KOPT-K1 (cell line): ENCODE data around the gene DESI1.
"Not testable (repeated sequence)": the region's sequence is repeated elsewhere in the genome, so short reads cannot be mapped to it uniquely, and the experiment has no call there.

Source experiments
- H3K27ac ChIP-seq: fragments of 200-600 bp; sonication (generic); 2 replicates; pipeline ENCODE4 v1.5.1; 2016; ENCODE audit warnings: antibody characterized with exemption, mild to moderate bottlenecking, low read depth, low read length; ENCODE audit not compliant: poor library complexity, severe bottlenecking
- H3K36me3 ChIP-seq: fragments of 200-600 bp; sonication (generic); 2 replicates; pipeline ENCODE4 v1.5.1; 2017; ENCODE audit warnings: antibody characterized with exemption, mild to moderate bottlenecking, low read length, moderate library complexity; ENCODE audit not compliant: insufficient read depth
- H3K9me3 ChIP-seq: fragments of 200-600 bp; sonication (generic); 2 replicates; pipeline ENCODE4 v1.5.1; 2017; ENCODE audit warnings: antibody characterized with exemption, low read length, mild to moderate bottlenecking; ENCODE audit not compliant: insufficient read depth, poor library complexity, severe bottlenecking

DESI1 gene

GRCh38 chr22:41563051-41563711, 57.7 kb downstream of the DESI1 start:
- Histone ChIP-seq H3K27ac (no peak overlapping the region), H3K36me3 (no peaks in the 10 kb centered on the region), H3K9me3 (no peaks in the 10 kb centered on the region)

GRCh38 chr22:41562461-41562860, 58.4 kb downstream of the DESI1 start:
- Histone ChIP-seq H3K9me3 (no peaks in the 10 kb centered on the region), H3K36me3 (no peaks in the 10 kb centered on the region), H3K27ac (no peak overlapping the region)

- Histone ChIP-seq H3K9me3 (no peaks in the 10 kb centered on the region), H3K27ac (no peak overlapping the region), H3K36me3 (no peaks in the 10 kb centered on the region)
Observed at GRCh38 chr22:41561788-41562187, 59.1 kb downstream of the DESI1 start.

GRCh38 chr22:41561335-41561734, 59.5 kb downstream of the DESI1 start:
- Histone ChIP-seq H3K9me3 (no peaks in the 10 kb centered on the region), H3K36me3 (no peaks in the 10 kb centered on the region), H3K27ac (no peak overlapping the region)

GRCh38 chr22:41560095-41560471, 60.8 kb downstream of the DESI1 start:
- Histone ChIP-seq H3K27ac (no peak overlapping the region), H3K9me3 (no peaks in the 10 kb centered on the region), H3K36me3 (no peaks in the 10 kb centered on the region)

GRCh38 chr22:41558241-41558630, 62.6 kb downstream of the DESI1 start:
- H3K9me3 ChIP-seq, H3K36me3 ChIP-seq, H3K27ac ChIP-seq: not testable (repeated sequence)

GRCh38 chr22:41557401-41558240, 63.2 kb downstream of the DESI1 start:
- H3K27ac ChIP-seq, result no peak overlapping the region
- no peaks in the 10 kb centered on the region for H3K36me3 ChIP-seq
- no peaks in the 10 kb centered on the region for H3K9me3 ChIP-seq

- no peak overlapping the region for H3K27ac ChIP-seq
- H3K36me3 ChIP-seq, result no peaks in the 10 kb centered on the region
- H3K9me3 ChIP-seq, result no peaks in the 10 kb centered on the region
Observed at GRCh38 chr22:41556561-41556960, 64.3 kb downstream of the DESI1 start.

GRCh38 chr22:41555325-41555982, 65.4 kb downstream of the DESI1 start:
- no peaks in the 10 kb centered on the region for H3K36me3 ChIP-seq
- H3K9me3 ChIP-seq, result no peaks in the 10 kb centered on the region
- H3K27ac ChIP-seq, result no peak overlapping the region

GRCh38 chr22:41551877-41552582, 68.8 kb downstream of the DESI1 start:
- no peaks in the 10 kb centered on the region for H3K9me3 ChIP-seq
- no peaks in the 10 kb centered on the region for H3K36me3 ChIP-seq
- H3K27ac ChIP-seq, result no peak overlapping the region

GRCh38 chr22:41550952-41551491, 69.8 kb downstream of the DESI1 start:
- H3K27ac ChIP-seq, result no peak overlapping the region
- H3K9me3 ChIP-seq, result no peaks in the 10 kb centered on the region
- H3K36me3 ChIP-seq, result no peaks in the 10 kb centered on the region

- Histone ChIP-seq H3K9me3 (no peaks in the 10 kb centered on the region), H3K36me3 (no peaks in the 10 kb centered on the region), H3K27ac (no peak overlapping the region)
Observed at GRCh38 chr22:41548830-41549211, 72.0 kb downstream of the DESI1 start.
